ENCODE results near the gene CENPM.

DNA sequence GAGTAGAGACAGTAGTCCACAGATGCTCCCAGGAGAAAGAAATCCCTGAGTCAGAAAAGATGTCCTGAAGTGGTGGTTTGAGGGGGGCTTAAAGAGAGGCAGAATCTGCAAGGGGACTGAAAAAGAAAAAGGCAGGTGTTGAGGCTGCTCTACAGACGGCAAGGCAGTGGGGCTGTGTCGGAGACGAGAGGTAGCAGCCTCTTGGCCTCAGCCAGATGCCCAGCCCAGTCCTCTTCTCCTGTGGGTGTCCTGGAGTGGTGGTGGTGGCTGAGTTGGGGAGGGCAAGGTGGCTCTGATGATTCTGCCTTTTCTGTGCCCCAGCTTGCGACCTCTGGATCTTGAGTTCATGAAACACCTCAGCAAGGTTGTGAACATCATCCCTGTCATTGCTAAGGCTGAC lies 42.3 kb upstream of the CENPM start:
- TF ChIP-seq CTCF (IDR thresholded peaks at IDR 0.05; ENCODE audit: poor library complexity) (no peak), EZH2 (IDR thresholded peaks at IDR 0.05; ENCODE audit: borderline replicate concordance) (no peak), EZH2phosphoT487 (IDR thresholded peaks at IDR 0.05; ENCODE audit: low read depth, severe bottlenecking, unreplicated experiment) (no peak)
